ENCODE measurements around the gene PTCH2.
A peak's percentile ranks its signal among the peaks of the same experiment; 100 is the strongest.

The PTCH2 gene

DNA sequence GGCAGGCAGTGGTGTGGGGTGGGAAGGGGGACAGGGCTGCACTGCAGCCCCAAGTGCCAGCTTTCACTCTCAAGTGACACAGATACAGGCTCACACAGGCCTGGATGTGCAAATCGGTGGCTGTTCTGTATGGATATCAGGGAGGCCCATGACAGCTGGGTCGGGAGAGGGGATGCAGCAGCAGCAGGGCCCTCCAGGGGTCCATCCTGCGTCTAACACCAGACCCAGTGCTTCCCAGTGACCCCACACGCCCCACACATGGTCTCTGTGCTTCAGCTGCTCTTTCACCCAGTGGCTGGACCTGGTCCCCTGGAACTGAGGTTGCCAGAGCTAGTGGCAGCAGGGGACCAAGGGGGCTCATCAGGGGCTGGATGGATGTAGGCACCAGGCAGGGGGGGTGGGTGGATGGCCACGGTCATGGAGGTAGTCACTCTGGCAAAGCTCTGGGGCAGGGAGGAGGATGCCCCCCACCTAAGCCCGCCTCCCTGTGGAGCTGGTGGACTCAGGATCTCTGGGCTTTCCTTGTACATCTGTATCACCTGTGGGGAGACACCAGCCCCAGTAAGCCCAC, 20.8 kb downstream of the PTCH2 start:
- Histone ChIP-seq H3K4me2 (ENCODE audit: low read length, poor library complexity, severe bottlenecking) (no peak overlapping the region), H3K23ac (ENCODE audit: low read length in 2 of 2) (no peak overlapping the region), H3K9ac (ENCODE audit: low read length) (no peak overlapping the region), H3K18ac (ENCODE audit: low read depth in 1 of 2, low read length in 2 of 2) (peak overlapping the region in 1 of 2 experiments; percentile 18), H2BK15ac (ENCODE audit: low read depth, poor library complexity, severe bottlenecking) (no peak overlapping the region), H3K4me3 (ENCODE audit: insufficient read depth in 1 of 2, low read depth in 1 of 2, low read length in 2 of 2) (no peak overlapping the region), H3K27me3 (ENCODE audit: control insufficient read depth in 1 of 2, insufficient read depth in 1 of 2, low read length in 2 of 2) (no peaks in the 10 kb centered on the region), H3K36me3 (ENCODE audit: control insufficient read depth in 1 of 2, insufficient read depth in 2 of 2, low read depth in 1 of 2, low read length in 2 of 2) (peaks cover 3% of the 10 kb centered on the region in 2 experiments), H2BK5ac (ENCODE audit: low read depth, low read length, poor library complexity, severe bottlenecking) (no peak overlapping the region), H4K8ac (ENCODE audit: low read length) (no peak overlapping the region), H2AFZ (ENCODE audit: low read depth, low read length) (no peak overlapping the region), H4K91ac (ENCODE audit: low read length) (no peak overlapping the region), H2BK12ac (ENCODE audit: low read length in 2 of 2) (peak overlapping the region; percentile 1 to 68), H2AK5ac (ENCODE audit: low read length, severe bottlenecking) (no peak overlapping the region), H3K4ac (ENCODE audit: low read depth in 1 of 2, low read length in 2 of 2) (no peak overlapping the region), H3K27ac (ENCODE audit: low read length, poor library complexity, severe bottlenecking) (no peak overlapping the region), H3K79me1 (replicated peaks; ENCODE audit: low read length, poor library complexity, severe bottlenecking) (no peaks in the 10 kb centered on the region), H3K14ac (ENCODE audit: low read length in 2 of 2) (no peak overlapping the region), H3K4me1 (ENCODE audit: control insufficient read depth, insufficient read depth, low read depth, low read length) (peaks cover 15% of the 10 kb centered on the region), H2BK120ac (ENCODE audit: low read depth, low read length) (no peak overlapping the region), H3K9me3 (ENCODE audit: control insufficient read depth, low read length) (no peaks in the 10 kb centered on the region)
- whole genome bisulfite sequencing, result 83% methylated on average over 6 of the region's 6 CpGs
- DNase-seq, result no peak

DNA sequence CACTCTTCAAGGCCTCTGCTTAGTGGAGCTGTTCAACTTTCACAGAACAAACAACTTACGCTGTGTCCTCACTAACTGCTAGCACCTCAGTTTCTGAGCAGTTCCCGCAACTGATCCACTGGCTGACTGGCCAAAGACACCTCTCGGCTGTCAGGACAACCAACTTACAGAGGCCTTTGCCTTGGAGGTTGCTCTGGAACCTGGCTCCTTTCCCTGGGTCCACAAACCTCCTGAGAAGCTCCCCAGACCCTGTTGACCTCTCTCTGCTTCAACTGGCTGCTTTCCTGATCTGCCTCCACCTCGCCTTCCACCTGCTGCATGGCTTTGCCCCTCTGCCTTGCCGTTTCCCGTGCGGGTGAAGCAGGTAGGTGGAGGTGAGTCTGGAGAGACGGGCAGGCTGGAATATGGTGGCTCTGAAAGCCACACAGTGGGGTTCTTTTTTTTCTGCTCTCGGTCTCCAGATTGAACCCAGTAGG, 21.8 kb downstream of the PTCH2 start:
- WGBS, result 96% methylated on average over 8 of the region's 9 CpGs
- no peak overlapping the region for H2AFZ ChIP-seq (ENCODE audit: low read depth, low read length)

DNA sequence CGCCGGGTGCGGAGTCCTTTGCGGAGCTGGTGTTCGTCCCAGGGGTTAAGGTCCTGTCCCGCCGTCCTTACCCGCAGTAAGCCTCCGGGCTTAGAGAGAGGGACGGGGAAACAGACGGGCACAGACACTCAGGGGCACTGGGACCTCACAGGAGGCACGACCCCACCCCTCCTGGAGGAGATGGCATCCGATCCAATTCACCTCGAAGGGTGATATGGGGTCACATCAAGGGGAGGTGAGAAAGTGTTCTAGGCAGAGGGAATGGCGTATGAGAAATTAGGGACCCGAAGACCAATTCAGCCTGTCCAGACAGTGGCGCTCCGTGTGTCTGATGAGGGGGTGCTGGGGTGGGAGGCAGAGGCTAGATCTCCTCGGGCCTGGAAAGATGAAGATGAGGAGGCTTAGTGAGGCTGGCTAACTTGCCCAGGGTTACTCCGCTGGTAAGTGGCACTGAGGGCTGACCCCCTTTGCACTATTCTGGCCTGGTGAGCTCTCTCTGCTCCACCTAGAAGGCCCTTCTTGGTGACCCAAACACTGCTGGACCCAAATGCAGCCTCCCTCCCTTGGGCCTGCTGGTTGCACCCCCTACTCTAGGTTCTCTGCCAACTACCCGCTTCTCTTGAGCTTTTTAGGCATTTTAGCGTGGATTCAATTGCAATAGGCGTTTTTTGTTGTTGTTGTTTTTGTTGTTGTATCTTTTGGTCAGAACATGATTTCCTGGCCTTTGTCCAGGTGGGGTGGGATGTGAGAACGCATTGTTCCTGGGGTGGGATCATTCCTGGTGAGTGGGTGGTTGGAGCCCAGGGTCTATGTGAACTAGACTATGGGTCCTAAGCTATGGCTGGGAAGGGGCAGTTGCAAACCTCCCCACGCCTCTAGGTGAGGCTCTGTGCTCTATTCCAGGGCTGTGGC, 22.5 kb downstream of the PTCH2 start:
- Histone ChIP-seq H3K27ac (ENCODE audit: low read length, poor library complexity, severe bottlenecking) (peak overlapping the region; percentile 97), H2AK5ac (ENCODE audit: low read length, severe bottlenecking) (peak overlapping the region; percentile 22), H2BK120ac (ENCODE audit: low read depth, low read length) (peak overlapping the region; percentile 29), H2BK5ac (ENCODE audit: low read depth, low read length, poor library complexity, severe bottlenecking) (no peak overlapping the region), H3K18ac (ENCODE audit: low read depth in 1 of 2, low read length in 2 of 2) (peak overlapping the region; percentile 98 to 99), H3K4me1 (ENCODE audit: control insufficient read depth, insufficient read depth, low read depth, low read length) (peaks cover 12% of the 10 kb centered on the region), H3K23ac (ENCODE audit: low read length in 2 of 2) (no peak overlapping the region), H3K36me3 (ENCODE audit: control insufficient read depth in 1 of 2, insufficient read depth in 2 of 2, low read depth in 1 of 2, low read length in 2 of 2) (peaks cover 3 to 13% of the 10 kb centered on the region in 2 experiments), H2BK12ac (ENCODE audit: low read length in 2 of 2) (peak overlapping the region; percentile 11 to 59), H3K4me2 (ENCODE audit: low read length, poor library complexity, severe bottlenecking) (peak overlapping the region; percentile 83), H3K4me3 (ENCODE audit: insufficient read depth in 1 of 2, low read depth in 1 of 2, low read length in 2 of 2) (peak overlapping the region; percentile 58 to 76), H3K14ac (ENCODE audit: low read length in 2 of 2) (peak overlapping the region in 1 of 2 experiments; percentile 8), H3K9me3 (ENCODE audit: control insufficient read depth, low read length) (no peaks in the 10 kb centered on the region), H4K8ac (ENCODE audit: low read length) (peak overlapping the region; percentile 96), H4K91ac (ENCODE audit: low read length) (peak overlapping the region; percentile 100), H2AFZ (ENCODE audit: low read depth, low read length) (peak overlapping the region; percentile 75), H3K4ac (ENCODE audit: low read depth in 1 of 2, low read length in 2 of 2) (peak overlapping the region; percentile 82 to 90), H3K9ac (ENCODE audit: low read length) (peak overlapping the region; percentile 90), H2BK15ac (ENCODE audit: low read depth, poor library complexity, severe bottlenecking) (peak overlapping the region; percentile 74), H3K79me1 (replicated peaks; ENCODE audit: low read length, poor library complexity, severe bottlenecking) (no peaks in the 10 kb centered on the region), H3K27me3 (ENCODE audit: control insufficient read depth in 1 of 2, insufficient read depth in 1 of 2, low read length in 2 of 2) (no peaks in the 10 kb centered on the region)
- DNase-seq, result no peak
- 63% methylated on average over 25 of the region's 25 CpGs for WGBS

More for the DNA sequence above, 21.8 kb downstream of the PTCH2 start:
- no peak overlapping the region for H2BK120ac ChIP-seq (ENCODE audit: low read depth, low read length)
- no peak overlapping the region for H3K4ac ChIP-seq (ENCODE audit: low read depth in 1 of 2, low read length in 2 of 2)
- H4K91ac ChIP-seq (ENCODE audit: low read length), result no peak overlapping the region
- no peak overlapping the region for H3K18ac ChIP-seq (ENCODE audit: low read depth in 1 of 2, low read length in 2 of 2)
- no peaks in the 10 kb centered on the region for H3K27me3 ChIP-seq (ENCODE audit: control insufficient read depth in 1 of 2, insufficient read depth in 1 of 2, low read length in 2 of 2)
- H2BK12ac ChIP-seq (ENCODE audit: low read length in 2 of 2), result peak overlapping the region; percentile 7 to 59
- no peak overlapping the region for H3K14ac ChIP-seq (ENCODE audit: low read length in 2 of 2)
- H2BK5ac ChIP-seq (ENCODE audit: low read depth, low read length, poor library complexity, severe bottlenecking), result no peak overlapping the region
- H3K4me2 ChIP-seq (ENCODE audit: low read length, poor library complexity, severe bottlenecking), result no peak overlapping the region
- H3K9ac ChIP-seq (ENCODE audit: low read length), result peak overlapping the region; percentile 90
- peaks cover 13% of the 10 kb centered on the region for H3K4me1 ChIP-seq (ENCODE audit: control insufficient read depth, insufficient read depth, low read depth, low read length)
- H3K4me3 ChIP-seq (ENCODE audit: insufficient read depth in 1 of 2, low read depth in 1 of 2, low read length in 2 of 2), result no peak overlapping the region
- H4K8ac ChIP-seq (ENCODE audit: low read length), result no peak overlapping the region
- H2BK15ac ChIP-seq (ENCODE audit: low read depth, poor library complexity, severe bottlenecking), result no peak overlapping the region
- no peak overlapping the region for H3K27ac ChIP-seq (ENCODE audit: low read length, poor library complexity, severe bottlenecking)
- H2AK5ac ChIP-seq (ENCODE audit: low read length, severe bottlenecking), result no peak overlapping the region
- no peaks in the 10 kb centered on the region for H3K9me3 ChIP-seq (ENCODE audit: control insufficient read depth, low read length)
- H3K36me3 ChIP-seq (ENCODE audit: control insufficient read depth in 1 of 2, insufficient read depth in 2 of 2, low read depth in 1 of 2, low read length in 2 of 2), result peaks cover 3 to 8% of the 10 kb centered on the region in 2 experiments
- no peak overlapping the region for H3K23ac ChIP-seq (ENCODE audit: low read length in 2 of 2)
- DNase-seq, result no peak
- H3K79me1 ChIP-seq (replicated peaks; ENCODE audit: low read length, poor library complexity, severe bottlenecking), result no peaks in the 10 kb centered on the region
